MM.1S (cell line): Measurements from ENCODE around the gene CTSZ.

ENCODE experiments used
- EZH2 ChIP-seq: fragments of 300-600 bp; sonication (generic); optimal IDR thresholded peaks from 2 replicates; pipeline ENCODE3; 2017; ENCODE audit warnings: low read depth, mild to moderate bottlenecking, antibody characterized with exemption, low read length, mixed read lengths
- EZH2phosphoT487 ChIP-seq: fragments of 300-600 bp; sonication (generic); IDR thresholded peaks from 2 replicates; pipeline ENCODE4 v1.6.1; 2018; ENCODE audit warnings: antibody characterized with exemption, low read length
- TF ChIP-seq, protein P1 (sequence below): fragments of 300-600 bp; sonication (generic); IDR thresholded peaks from 2 replicates; pipeline ENCODE4 v1.5.1; 2016; ENCODE audit warnings: antibody characterized with exemption, low read length, mixed read lengths

DNA sequence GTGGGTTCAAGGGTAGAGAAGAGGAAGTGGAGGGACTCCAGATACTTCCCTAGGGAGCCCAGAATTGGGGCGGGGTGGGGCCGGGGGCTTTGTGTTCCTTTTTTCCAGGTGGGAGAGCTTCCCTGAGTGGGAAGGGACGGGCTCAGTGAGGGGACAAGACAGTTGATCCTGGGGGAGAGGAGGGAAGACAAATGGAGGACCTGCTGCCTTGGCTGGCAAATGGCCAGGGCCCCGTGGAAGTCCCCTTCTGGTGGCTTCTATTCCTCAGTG, 2.6 kb downstream of the CTSZ start:
- TF ChIP-seq EZH2phosphoT487: no peak
- TF ChIP-seq, protein P1, sequence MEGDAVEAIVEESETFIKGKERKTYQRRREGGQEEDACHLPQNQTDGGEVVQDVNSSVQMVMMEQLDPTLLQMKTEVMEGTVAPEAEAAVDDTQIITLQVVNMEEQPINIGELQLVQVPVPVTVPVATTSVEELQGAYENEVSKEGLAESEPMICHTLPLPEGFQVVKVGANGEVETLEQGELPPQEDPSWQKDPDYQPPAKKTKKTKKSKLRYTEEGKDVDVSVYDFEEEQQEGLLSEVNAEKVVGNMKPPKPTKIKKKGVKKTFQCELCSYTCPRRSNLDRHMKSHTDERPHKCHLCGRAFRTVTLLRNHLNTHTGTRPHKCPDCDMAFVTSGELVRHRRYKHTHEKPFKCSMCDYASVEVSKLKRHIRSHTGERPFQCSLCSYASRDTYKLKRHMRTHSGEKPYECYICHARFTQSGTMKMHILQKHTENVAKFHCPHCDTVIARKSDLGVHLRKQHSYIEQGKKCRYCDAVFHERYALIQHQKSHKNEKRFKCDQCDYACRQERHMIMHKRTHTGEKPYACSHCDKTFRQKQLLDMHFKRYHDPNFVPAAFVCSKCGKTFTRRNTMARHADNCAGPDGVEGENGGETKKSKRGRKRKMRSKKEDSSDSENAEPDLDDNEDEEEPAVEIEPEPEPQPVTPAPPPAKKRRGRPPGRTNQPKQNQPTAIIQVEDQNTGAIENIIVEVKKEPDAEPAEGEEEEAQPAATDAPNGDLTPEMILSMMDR: no peak
- no peak for TF ChIP-seq EZH2
